Stimulated activated naive CD8-positive, alpha-beta T cell treated with anti-CD3 and anti-CD28 coated beads, Interleukin-15, Interleukin-2, amounts not matched to agents 100 ng/mL and 50 ng/mL, for 24 hours (primary cell): Measurements from ENCODE around the gene PRPF31.
A peak's percentile ranks its signal among the peaks of the same experiment; 100 is the strongest.

Source experiments
- H3K27ac Mint-ChIP-seq: one replicate; pipeline ENCODE4 v1.8.0; 2021; ENCODE audit warnings: mild to moderate bottlenecking, mixed read lengths
- H3K27me3 Mint-ChIP-seq: one replicate; pipeline ENCODE4 v1.8.0; 2021; ENCODE audit warnings: mixed read lengths
- H3K36me3 Mint-ChIP-seq: one replicate; pipeline ENCODE4 v1.8.0; 2021; ENCODE audit warnings: low read depth, mixed read lengths
- H3K4me1 Mint-ChIP-seq: one replicate; pipeline ENCODE4 v1.8.0; 2021; ENCODE audit warnings: low read depth, mixed read lengths
- H3K4me3 Mint-ChIP-seq: one replicate; pipeline ENCODE4 v1.8.0; 2021; ENCODE audit warnings: mild to moderate bottlenecking, mixed read lengths
- H3K9me3 Mint-ChIP-seq: one replicate; pipeline ENCODE4 v1.8.0; 2021; ENCODE audit warnings: mixed read lengths

PRPF31 gene

GRCh38 chr19:54128796-54129616, 13.5 kb downstream of the PRPF31 start:
- no peak overlapping the region for H3K27ac Mint-ChIP-seq
- no peak overlapping the region for H3K4me3 Mint-ChIP-seq
- H3K4me1 Mint-ChIP-seq: no peaks in the 10 kb centered on the region
- H3K36me3 Mint-ChIP-seq: peaks cover 29% of the 10 kb centered on the region
- H3K27me3 Mint-ChIP-seq: no peaks in the 10 kb centered on the region
- H3K9me3 Mint-ChIP-seq: no peaks in the 10 kb centered on the region

- H3K4me3 Mint-ChIP-seq: no peak overlapping the region
- no peaks in the 10 kb centered on the region for H3K4me1 Mint-ChIP-seq
- H3K9me3 Mint-ChIP-seq: no peaks in the 10 kb centered on the region
- no peak overlapping the region for H3K27ac Mint-ChIP-seq
- H3K36me3 Mint-ChIP-seq: peaks cover 27% of the 10 kb centered on the region
- no peaks in the 10 kb centered on the region for H3K27me3 Mint-ChIP-seq
Observed at GRCh38 chr19:54129617-54129996, 14.1 kb downstream of the PRPF31 start.

GRCh38 chr19:54133312-54133956, 17.9 kb downstream of the PRPF31 start:
- Mint-ChIP-seq H3K4me3 (no peak overlapping the region), H3K9me3 (no peaks in the 10 kb centered on the region), H3K27ac (no peak overlapping the region), H3K36me3 (peaks cover 12% of the 10 kb centered on the region), H3K27me3 (no peaks in the 10 kb centered on the region), H3K4me1 (peaks cover 13% of the 10 kb centered on the region)

GRCh38 chr19:54133957-54134590, 18.5 kb downstream of the PRPF31 start:
- H3K36me3 Mint-ChIP-seq: peaks cover 12% of the 10 kb centered on the region
- H3K27ac Mint-ChIP-seq: no peak overlapping the region
- H3K4me1 Mint-ChIP-seq: peaks cover 19% of the 10 kb centered on the region
- no peak overlapping the region for H3K4me3 Mint-ChIP-seq
- no peaks in the 10 kb centered on the region for H3K27me3 Mint-ChIP-seq
- no peaks in the 10 kb centered on the region for H3K9me3 Mint-ChIP-seq

GRCh38 chr19:54136086-54136863, 20.7 kb downstream of the PRPF31 start:
- Mint-ChIP-seq H3K9me3 (no peaks in the 10 kb centered on the region), H3K4me1 (peaks cover 37% of the 10 kb centered on the region), H3K36me3 (peaks cover 10% of the 10 kb centered on the region), H3K27ac (peak overlapping the region; percentile 83), H3K4me3 (peak overlapping the region; percentile 89), H3K27me3 (no peaks in the 10 kb centered on the region)

- H3K4me1 Mint-ChIP-seq: peaks cover 37% of the 10 kb centered on the region
- peaks cover 4% of the 10 kb centered on the region for H3K36me3 Mint-ChIP-seq
- peak overlapping the region; percentile 83 for H3K27ac Mint-ChIP-seq
- no peaks in the 10 kb centered on the region for H3K9me3 Mint-ChIP-seq
- H3K27me3 Mint-ChIP-seq: no peaks in the 10 kb centered on the region
- H3K4me3 Mint-ChIP-seq: peak overlapping the region; percentile 89
Observed at GRCh38 chr19:54136864-54137698, 21.5 kb downstream of the PRPF31 start.

GRCh38 chr19:54137699-54138488, 22.3 kb downstream of the PRPF31 start, which contains the start of gene CNOT3:
TSS of gene CNOT3 (plus strand) at chr19:54137762. CDS start at chr19:54142979, 5,217 bp downstream.
- Mint-ChIP-seq H3K36me3 (peaks cover 8% of the 10 kb centered on the region), H3K4me1 (peaks cover 37% of the 10 kb centered on the region), H3K27me3 (no peaks in the 10 kb centered on the region)

GRCh38 chr19:54138489-54139256, 23.1 kb downstream of the PRPF31 start:
- H3K4me1 Mint-ChIP-seq: peaks cover 37% of the 10 kb centered on the region
- peak overlapping the region; percentile 89 for H3K4me3 Mint-ChIP-seq

More at GRCh38 chr19:54137699-54138488, 22.3 kb downstream of the PRPF31 start, which contains the start of gene CNOT3:
- no peaks in the 10 kb centered on the region for H3K9me3 Mint-ChIP-seq
- peak within 1 kb of the TSS; percentile 89 for H3K4me3 Mint-ChIP-seq
- H3K27ac Mint-ChIP-seq: peak within 1 kb of the TSS; percentile 97

GRCh38 chr19:54141356-54141755, 25.8 kb downstream of the PRPF31 start:
- H3K36me3 Mint-ChIP-seq: peaks cover 32% of the 10 kb centered on the region
- no peaks in the 10 kb centered on the region for H3K9me3 Mint-ChIP-seq
- peaks cover 30% of the 10 kb centered on the region for H3K4me1 Mint-ChIP-seq
- peak overlapping the region; percentile 13 for H3K27ac Mint-ChIP-seq
- H3K4me3 Mint-ChIP-seq: no peak overlapping the region
- no peaks in the 10 kb centered on the region for H3K27me3 Mint-ChIP-seq

More at GRCh38 chr19:54138489-54139256, 23.1 kb downstream of the PRPF31 start:
- Mint-ChIP-seq H3K27ac (peak overlapping the region; percentile 97), H3K27me3 (no peaks in the 10 kb centered on the region), H3K36me3 (peaks cover 16% of the 10 kb centered on the region), H3K9me3 (no peaks in the 10 kb centered on the region)

GRCh38 chr19:54142166-54142780, 26.7 kb downstream of the PRPF31 start:
- Mint-ChIP-seq H3K27ac (peak overlapping the region; percentile 13), H3K4me3 (no peak overlapping the region), H3K36me3 (peaks cover 40% of the 10 kb centered on the region), H3K4me1 (peaks cover 24% of the 10 kb centered on the region), H3K27me3 (no peaks in the 10 kb centered on the region), H3K9me3 (no peaks in the 10 kb centered on the region)

- Mint-ChIP-seq H3K9me3 (no peaks in the 10 kb centered on the region), H3K27me3 (no peaks in the 10 kb centered on the region), H3K27ac (no peak overlapping the region), H3K4me3 (no peak overlapping the region), H3K4me1 (peaks cover 3% of the 10 kb centered on the region), H3K36me3 (peaks cover 60% of the 10 kb centered on the region)
Observed at GRCh38 chr19:54145541-54146158, 30.1 kb downstream of the PRPF31 start.

GRCh38 chr19:54147676-54148075, 32.1 kb downstream of the PRPF31 start:
- H3K9me3 Mint-ChIP-seq: no peaks in the 10 kb centered on the region
- H3K36me3 Mint-ChIP-seq: peaks cover 66% of the 10 kb centered on the region
- H3K27me3 Mint-ChIP-seq: no peaks in the 10 kb centered on the region
- no peak overlapping the region for H3K27ac Mint-ChIP-seq
- no peaks in the 10 kb centered on the region for H3K4me1 Mint-ChIP-seq
- no peak overlapping the region for H3K4me3 Mint-ChIP-seq
